HG03469 (cell line): ENCODE data around the gene CFAP57.
"Not testable (repeated sequence)": the region's sequence is repeated elsewhere in the genome, so short reads cannot be mapped to it uniquely, and the experiment has no call there.

Experiments used
- ATAC-seq: cut with Tn5 transposase; IDR thresholded peaks from one replicate; pipeline ENCODE4 v1.9.1; 2021; ENCODE audit warnings: mild to moderate bottlenecking, moderate library complexity, moderate number of reproducible peaks; ENCODE audit not compliant: unreplicated experiment

The CFAP57 gene

DNA sequence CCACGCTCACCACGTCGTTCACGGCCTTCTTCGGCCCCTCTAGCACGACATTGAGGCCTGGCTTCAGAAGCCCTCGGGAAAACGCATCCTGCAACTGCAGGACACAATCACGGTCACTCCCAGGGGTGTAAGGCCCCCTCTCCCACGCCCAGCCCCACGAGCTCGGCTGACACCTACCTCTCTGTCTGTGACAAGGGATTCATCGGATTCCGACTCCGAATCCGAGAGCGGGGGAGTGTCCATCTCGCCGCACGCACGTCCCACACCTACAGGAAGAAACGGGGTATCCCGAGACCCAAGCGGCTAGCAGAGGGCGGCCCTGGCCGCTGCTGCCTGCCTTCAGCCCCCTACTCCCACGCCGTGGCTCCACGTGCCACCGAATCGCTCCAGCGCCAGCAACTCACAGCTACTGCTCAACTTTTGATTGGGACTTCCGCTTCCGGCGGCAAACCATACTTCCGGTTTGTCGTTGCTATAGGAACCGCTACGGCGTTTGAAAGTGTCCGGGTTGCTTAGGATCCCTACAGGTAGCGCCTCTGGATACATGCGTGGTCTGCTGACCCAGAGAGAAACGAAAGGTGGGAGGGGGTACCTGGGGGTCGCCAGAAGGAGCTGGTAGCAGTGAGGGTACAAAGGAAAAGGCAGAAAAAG, at the start of gene CFAP57, which contains the start of gene EBNA1BP2:
Gene CFAP57 (plus strand): TSS at position 455 of the 651 bp plus-strand sequence. CDS start 424 bp downstream, outside the sequence.
Gene EBNA1BP2 (minus strand): TSS at position 415 of the 651 bp plus-strand sequence. CDS start 172 bp downstream, at position 243.
- ATAC-seq, result peak; percentile 68

DNA sequence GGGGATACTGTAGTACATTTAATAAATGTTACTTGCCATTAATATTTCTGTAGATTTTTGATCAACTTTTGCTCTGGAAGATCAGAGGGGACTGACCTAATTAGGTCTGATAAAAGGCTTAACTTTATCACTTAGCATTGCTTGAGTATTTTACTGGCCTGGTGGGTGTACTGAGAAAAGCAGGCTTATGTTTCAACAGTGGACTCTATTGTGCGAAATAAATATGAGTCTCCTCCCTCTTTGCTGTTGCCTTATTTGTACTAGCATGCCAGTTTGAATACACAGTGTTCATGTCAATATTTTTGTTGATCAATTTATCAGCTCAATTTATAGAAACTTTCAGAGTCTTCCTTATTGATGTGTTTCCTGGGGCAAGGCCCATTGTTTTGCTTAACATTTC, 49.1 kb upstream of the CFAP57 start:
- ATAC-seq, result no peak

DNA sequence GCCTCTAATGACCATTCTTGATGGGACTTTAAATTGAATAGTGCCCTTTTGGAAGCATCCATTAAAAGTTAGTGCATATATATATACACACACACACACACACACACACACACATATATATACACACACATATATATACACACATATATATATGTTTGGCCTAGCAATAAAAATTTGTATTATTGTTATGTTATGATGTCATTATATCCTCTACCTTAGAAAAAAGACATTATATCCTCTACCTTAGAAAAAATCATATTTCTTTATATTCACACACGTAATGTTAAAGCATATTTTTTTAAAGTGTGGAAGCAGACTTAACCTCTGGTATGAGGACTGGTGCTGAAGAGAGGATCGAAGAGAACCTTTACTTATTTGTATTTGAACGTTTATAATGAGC, 43.3 kb upstream of the CFAP57 start:
- no peak for ATAC-seq

DNA sequence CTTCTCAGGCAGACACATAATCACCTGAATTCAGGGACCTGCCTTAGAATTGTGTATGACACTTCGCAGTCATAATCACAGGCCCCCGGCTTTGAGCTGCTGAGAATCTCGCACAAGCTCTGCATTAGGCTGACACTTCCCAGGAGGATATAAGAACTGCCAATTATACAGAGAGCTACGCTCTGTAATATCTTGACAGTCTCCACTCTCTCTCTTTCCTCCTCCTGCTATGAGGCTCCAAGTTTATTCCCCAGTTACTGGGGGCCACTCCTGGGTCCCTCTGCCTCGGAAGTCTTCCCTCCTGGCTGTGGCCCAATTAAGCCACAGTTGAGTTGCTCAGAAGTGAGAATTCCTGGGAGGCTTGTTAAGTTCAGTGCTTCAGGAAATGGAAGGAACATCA, 42.7 kb upstream of the CFAP57 start:
- ATAC-seq, result no peak

DNA sequence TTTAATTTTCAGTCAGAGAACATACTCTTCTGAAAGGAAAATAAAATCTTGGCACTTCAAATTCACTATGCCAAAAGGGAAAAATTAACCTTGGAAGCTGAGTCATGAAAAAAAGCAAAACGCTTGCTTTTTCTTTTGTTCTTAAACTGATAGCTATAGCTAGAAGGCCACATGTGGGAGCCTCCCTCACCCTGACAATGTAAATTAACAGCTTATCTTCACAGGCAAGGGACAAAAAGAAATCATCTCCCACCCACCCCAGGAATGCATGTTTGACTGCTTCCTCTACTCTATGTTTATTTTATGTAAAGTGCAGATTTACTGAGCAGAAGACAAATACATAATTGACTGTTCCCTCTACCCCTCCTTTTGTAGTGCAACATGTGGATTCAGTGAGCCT, 38.1 kb upstream of the CFAP57 start:
- ATAC-seq, result no peak

DNA sequence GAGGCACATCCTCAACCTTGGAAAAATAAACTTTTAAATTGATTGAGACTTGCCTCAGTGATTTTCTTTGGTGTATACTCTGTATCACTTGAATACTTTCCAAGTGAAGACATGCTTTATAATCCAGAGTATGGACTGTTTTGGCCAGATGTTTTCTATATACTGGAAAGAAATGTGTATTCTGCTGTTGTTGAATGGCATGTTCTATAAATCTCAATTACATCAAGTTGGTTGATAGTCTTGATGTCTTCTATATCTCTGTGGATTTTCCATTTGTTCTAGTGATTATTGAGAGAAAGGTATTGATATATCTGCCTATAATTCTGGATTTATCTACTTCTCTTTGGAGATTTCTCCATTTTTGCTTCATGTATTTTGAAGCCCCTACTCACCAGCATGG, 37.5 kb upstream of the CFAP57 start:
- ATAC-seq, result no peak

DNA sequence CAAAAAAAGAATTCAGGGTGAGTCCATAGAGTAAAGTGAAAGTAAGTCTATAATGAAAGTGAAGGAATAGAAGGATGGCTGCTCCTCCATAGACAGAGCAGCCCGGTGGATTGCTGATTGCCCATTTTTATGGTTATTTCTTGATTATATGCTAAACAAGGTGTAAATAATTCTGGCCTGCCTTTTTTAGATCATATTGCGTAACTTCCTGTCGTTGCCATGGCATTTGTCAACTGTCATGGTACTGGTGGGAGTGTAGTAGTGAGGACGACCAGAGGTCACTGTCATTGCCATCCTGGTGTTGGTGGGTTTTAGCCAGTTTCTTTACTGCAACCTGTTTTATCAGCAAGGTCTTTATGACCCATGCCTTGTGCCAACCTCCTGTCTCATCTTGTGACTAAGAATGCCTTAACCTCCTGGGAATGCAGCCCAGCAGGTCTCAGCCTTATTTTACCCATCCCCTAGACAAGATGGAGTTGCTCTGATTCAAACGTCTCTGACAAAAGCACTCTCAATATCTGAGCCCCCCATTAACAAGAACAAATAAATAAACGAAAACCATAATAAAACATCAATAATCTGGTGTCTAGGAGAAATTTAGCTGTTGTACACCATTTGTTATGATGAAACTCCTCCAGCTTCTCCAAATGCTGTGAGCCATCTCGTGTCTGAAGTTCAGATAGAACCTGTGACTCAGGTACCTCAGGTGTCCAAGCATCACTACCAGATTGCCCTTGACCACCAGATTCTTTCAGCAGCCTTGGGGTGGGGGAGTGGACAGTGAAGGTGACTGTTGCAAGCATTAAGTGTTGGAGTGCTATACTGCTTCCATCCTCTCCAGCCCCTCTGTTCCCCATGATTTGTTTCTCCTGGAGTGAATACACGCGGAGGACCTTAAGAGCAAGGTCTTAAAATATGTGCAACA, 36.0 kb upstream of the CFAP57 start:
- ATAC-seq, result no peak

DNA sequence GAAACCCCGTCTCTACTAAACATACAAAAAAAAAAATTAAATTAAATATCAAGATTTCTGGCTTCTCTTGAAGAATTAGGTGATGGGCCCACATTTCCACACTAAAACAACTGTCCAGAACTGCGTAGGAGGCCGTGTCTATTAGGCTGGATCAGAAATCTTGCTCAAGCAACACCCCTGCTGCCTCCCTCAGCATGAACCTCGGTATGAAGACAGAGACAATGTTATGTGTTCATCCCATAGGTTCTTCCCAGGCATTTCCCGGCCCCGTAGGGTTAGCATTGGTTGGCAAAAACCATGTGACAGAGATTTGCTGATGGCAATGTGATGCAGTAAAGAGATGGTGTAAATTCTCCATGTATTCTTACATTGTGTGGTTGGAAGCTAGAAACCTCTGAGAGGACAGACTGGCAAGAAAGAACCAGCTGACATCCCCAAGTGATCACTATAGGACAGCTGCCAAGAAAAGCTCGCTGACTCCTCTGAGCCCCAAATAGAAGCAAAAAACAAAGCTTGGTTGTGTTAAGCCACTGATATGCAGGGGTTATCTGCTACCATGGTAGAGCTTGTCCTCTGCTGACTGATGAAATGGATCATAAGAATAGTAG, 34.6 kb upstream of the CFAP57 start:
- no peak for ATAC-seq

DNA sequence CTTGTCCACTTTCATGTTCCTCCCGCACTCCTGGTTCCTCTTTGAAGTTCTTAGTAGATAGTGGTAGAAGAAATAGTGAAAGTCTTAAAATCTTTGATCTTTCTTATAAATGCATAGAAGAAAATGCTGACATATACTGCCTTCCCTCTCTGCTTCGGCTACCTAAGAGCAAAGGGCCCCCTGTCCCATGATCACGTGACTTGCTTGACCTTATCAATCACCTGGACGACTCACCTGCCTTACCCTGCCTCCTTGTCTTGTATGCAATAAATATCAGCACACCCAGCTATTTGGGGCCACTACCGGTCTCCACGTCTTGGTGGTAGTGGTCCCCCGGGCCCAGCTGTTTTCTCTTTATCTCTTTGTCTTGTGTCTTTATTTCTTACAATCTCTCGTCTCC, 32.8 kb upstream of the CFAP57 start:
- not testable (repeated sequence) for ATAC-seq

DNA sequence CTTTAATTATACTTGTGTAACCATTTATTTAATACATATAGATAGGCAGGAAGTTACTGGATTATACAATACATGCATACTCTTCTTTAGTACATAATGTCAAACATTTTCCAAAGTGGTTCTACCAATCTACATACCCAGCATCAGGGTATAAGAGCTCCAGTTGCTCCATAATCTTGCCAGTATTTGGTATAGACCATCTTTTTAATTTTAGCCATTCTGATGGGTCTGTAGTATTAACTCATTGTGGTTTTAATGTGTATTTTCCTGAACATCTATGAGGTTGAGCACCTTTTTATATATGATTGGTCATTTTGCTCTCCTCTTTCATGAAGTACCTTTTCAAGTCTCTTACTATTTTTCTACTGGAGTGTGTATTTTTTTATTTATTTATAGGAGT, 32.1 kb upstream of the CFAP57 start:
- ATAC-seq, result no peak

DNA sequence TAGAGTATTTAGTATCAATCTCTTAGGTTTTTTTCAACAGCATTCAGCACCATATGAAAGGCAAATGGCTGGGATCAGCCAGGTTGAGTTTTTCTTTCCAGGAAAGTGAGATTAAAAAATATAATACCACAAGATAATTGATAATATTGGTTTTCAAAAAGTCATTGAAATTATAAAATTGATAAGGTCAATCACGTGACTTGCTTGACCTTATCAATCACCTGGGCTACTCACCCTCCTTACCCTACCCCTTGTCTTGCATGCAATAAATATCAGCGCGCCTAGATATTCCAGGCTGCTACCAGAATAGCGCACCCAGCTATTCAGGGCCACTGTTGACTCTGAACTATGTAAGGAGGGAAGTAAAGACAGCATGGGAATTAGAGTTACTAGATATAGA, 31.5 kb upstream of the CFAP57 start:
- no peak for ATAC-seq

DNA sequence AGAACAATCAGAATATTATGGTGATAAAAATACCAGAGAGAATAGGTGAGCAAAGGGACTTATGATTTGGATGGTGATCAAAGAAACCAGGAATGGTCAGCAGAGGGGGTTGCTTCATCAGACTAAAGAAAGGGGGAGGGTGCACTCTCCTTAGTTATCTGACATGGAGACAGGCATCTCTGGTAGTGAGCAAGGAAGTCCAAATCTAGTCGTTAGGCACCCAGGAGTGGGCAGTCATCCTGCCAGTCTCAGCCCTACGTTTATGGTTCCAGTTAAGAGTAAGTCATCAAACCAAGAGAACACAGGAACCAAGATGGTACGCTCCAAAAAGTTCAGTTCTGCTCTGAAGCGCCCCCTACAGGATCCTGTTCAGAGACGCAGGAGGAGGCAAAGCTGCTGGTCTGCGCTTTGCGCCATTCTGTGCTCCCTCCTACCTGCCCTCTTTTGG, 28.7 kb upstream of the CFAP57 start:
- ATAC-seq, result no peak

DNA sequence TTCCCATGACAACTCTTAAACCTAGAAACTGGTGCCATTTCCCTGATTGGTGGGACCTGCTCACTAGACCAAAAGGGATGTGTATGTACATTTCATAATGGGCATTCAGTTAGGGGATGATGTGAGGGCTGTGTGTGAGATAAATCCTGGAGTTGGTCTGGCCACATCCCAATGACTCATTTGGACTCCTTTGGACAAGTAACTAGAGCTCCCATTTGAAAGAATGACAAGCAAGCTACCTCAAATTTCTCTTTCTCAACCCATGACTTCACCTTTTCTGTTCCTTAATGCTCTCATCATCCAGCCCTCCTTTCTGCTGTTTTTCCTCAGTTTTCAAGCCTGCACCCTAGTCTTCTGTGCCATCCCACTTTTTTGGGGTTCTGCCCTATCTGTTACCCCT, 27.9 kb upstream of the CFAP57 start:
- ATAC-seq, result no peak

DNA sequence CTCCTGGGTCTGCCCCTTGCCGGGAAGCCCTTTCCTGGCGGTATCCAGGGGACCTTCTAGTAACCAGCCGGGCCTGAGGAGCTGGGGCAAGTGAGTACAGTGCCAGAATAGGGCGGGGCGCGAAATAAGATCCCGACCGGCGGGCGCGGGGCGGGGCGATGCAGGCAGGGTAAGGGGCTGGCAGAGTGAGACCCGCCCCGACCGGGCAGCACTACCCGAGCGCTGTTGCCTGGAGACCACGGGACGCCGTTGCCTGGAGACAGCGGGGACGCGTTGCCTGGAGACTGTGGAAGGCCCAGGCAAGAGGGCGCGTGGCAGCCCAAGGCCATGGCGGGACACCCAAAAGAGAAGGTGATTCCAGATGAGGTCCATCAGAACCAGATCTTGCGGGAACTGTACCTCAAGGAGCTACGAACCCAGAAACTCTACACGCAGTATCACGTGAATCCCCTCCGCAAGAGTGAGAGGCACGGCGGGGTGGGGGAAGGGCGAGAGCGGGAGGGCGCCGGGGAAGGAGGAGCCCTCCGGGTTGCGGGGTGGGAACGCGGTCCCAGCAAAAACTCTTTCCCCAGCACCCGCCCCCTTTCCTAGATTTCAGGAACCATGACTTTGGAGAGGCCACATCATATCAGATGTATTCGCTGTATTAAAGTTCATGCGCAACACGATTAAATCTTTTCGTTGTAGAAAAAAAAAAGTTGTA, 24.4 kb upstream of the CFAP57 start:
- no peak for ATAC-seq

DNA sequence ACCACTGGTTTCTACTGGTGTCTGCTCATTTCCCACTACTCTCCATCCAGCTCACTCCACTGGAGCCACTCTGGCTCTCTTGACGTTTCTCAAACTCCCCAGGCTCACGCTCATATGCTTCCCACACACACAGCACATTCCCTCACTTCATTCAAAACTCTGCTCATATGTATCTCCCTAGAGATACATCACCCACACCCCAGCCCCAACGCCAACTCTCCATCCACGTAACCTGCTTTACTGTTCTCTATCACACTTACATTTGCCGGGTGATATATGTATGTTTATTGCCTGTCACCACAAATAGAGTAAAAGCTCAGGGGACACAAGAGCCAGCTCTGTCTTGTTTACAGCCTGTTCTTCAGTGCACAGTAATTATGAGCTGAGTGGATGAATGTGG, 22.2 kb upstream of the CFAP57 start:
- no peak for ATAC-seq

DNA sequence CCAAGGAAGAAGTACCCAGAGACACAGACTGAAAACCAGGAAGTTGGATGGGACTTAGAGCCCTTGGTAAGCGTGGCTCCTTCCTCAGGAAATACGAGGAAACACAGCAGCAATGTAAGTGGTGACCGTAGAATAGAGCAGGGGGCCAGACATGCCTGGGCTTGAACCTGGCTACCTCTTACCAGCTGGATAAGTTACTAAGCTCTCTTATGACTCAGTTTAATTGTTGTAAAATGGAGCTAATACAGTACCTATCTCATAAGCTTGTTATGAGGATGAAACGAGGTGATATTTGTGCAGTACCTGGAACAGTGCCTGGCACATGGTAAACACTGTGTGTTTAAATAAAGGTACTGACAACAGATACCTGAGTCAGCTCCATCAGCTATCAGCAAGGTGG, 19.3 kb upstream of the CFAP57 start:
- ATAC-seq, result no peak

DNA sequence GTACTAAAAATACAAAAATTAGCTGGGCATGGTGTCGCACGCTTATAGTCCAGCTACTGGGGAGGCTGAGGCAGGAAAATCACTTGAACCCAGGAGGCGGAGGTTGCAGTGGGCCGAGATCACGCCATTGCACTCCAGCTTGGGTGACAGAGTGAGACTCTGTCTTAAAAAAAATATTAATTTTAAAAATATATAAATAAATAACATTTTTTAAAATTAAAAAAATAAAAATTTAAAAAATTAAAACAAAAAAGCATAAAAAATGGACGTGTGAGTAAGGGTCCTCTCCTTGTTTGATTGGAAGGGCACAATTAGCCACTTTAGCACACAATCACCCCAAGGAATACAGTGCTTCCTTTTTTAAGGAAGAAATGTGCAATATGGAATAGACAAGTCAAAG, 18.7 kb upstream of the CFAP57 start:
- no peak for ATAC-seq

DNA sequence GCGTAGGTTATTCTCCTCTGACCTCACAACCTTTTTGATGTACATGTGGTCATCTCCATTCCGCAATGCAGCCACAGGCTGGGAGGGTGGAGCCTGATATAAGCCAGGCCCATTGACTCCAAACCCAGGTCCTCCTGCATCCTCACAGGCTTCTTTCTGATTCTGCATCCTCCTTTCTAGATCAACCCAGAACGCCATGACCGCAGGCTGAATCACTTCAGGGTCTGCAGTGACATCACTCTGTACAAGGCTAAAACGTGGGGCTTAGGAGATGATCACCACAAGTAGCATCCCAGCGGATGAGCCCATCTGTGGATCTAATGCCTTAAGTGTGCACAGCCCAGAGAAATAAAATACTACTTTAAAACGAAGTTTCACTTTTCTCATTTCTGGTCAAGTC, 16.1 kb upstream of the CFAP57 start:
- ATAC-seq, result no peak

DNA sequence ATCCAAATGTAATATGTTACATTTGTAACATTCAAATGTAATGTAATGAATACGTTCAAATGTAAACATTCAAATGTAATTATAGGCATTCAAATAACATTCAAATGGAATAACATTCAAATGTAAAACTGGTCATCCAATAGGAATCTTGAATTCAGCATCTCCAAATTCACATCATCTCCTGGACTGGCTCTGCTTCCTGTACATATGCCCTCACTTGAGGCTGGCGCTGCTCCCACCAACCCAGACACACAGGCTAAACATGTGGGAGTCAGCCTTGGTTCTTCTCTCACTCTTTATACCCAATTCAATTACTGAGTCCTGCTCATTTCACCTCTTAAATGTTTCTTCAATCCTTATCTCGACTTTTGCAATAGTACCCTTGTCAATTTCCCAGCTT, 7.0 kb upstream of the CFAP57 start:
- ATAC-seq, result no peak

DNA sequence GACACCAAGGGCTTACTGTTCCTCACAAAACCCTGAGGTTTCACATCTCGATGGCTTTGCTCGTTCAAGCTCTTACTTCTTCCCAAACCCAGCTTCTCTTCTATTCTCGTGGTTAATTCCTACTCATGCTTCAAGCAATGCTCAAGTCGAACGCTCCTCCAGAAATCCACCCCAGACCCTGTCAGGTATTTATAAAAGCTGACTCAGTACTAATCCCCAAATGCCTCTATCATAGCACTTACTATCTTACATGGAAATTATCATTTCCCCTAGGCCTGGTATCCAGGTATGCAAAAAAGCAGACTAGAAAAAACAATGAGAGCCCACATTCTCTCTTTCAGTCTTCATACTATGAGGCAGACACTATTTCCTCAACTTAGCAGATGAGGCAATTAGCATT, 6.4 kb upstream of the CFAP57 start:
- no peak for ATAC-seq

DNA sequence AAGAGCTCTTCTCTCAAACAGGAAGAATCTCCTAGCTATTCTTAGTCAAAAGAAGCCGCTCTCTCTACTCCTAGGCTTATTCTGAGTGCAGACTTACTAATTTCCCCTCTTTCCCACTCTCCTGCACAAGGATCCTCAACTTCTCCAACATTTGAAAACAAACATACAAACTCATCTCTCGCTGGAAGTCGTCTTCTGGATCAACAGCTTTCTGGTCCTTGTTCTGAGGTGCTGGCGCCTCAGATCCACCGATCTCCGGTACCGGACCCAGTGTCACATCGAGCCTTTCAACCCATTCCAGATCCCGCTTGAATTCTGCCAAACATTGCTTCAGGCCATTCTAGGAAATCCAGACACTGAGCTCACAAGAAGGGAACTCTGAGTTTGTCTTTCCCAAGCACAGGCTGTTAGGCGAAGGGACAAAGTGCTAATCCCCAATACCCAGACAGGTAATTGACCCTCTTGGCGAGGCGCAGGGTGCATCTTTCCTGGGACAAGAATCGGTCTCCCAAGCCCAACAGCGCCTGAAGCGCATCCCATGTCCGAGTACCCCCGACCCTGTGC, 736 bp upstream of the CFAP57 start:
- peak; percentile 10 for ATAC-seq
